Jurkat, Clone E6-1 (cell line): ENCODE measurements around the gene CCDC33.

Source experiments
- DNase-seq: peaks from one replicate; pipeline ENCODE4 v3.0.0-alpha.2; 2011; ENCODE audit warnings: low read depth, low spot score
- H3K4me3 ChIP-seq: 2 replicates; pipeline ENCODE4 v1.5.1; 2011; ENCODE audit warnings: mild to moderate bottlenecking, low read length, control low read depth, moderate library complexity

The CCDC33 gene

GRCh38 chr15:74270155-74270554 is 34.0 kb downstream of the CCDC33 start:
- no peak overlapping the region for H3K4me3 ChIP-seq

GRCh38 chr15:74270854-74271520 is 34.9 kb downstream of the CCDC33 start:
- no peak for DNase-seq
- H3K4me3 ChIP-seq, result no peak overlapping the region

More at GRCh38 chr15:74270155-74270554, 34.0 kb downstream of the CCDC33 start:
- no peak for DNase-seq

GRCh38 chr15:74272812-74273211 is 36.7 kb downstream of the CCDC33 start:
- H3K4me3 ChIP-seq, result no peak overlapping the region
- no peak for DNase-seq

- no peak overlapping the region for H3K4me3 ChIP-seq
- DNase-seq, result no peak
Observed at GRCh38 chr15:74274470-74275038, 38.4 kb downstream of the CCDC33 start.

- no peak overlapping the region for H3K4me3 ChIP-seq
- DNase-seq, result peak; percentile 62
Observed at GRCh38 chr15:74275957-74276356, 39.8 kb downstream of the CCDC33 start.

- DNase-seq, result no peak
- no peak overlapping the region for H3K4me3 ChIP-seq
Observed at GRCh38 chr15:74276560-74276959, 40.4 kb downstream of the CCDC33 start.

- H3K4me3 ChIP-seq, result no peak overlapping the region
- no peak for DNase-seq
Observed at GRCh38 chr15:74277242-74277810, 41.2 kb downstream of the CCDC33 start.

GRCh38 chr15:74278207-74278606 is 42.1 kb downstream of the CCDC33 start:
- H3K4me3 ChIP-seq, result no peak overlapping the region
- DNase-seq, result no peak

GRCh38 chr15:74281147-74282133 is 45.3 kb downstream of the CCDC33 start:
- no peak overlapping the region for H3K4me3 ChIP-seq
- no peak for DNase-seq

- DNase-seq, result no peak
- H3K4me3 ChIP-seq, result no peak overlapping the region
Observed at GRCh38 chr15:74283368-74283767, 47.2 kb downstream of the CCDC33 start.

GRCh38 chr15:74289671-74290070 is 53.5 kb downstream of the CCDC33 start:
- DNase-seq, result no peak
- H3K4me3 ChIP-seq, result no peak overlapping the region

- no peak overlapping the region for H3K4me3 ChIP-seq
- DNase-seq, result no peak
Observed at GRCh38 chr15:74290645-74291044, 54.5 kb downstream of the CCDC33 start.

- DNase-seq, result peak; percentile 78
- peak overlapping the region; percentile 20 for H3K4me3 ChIP-seq
Observed at GRCh38 chr15:74291101-74292071, 55.3 kb downstream of the CCDC33 start.

GRCh38 chr15:74293021-74293810 is 57.1 kb downstream of the CCDC33 start:
- H3K4me3 ChIP-seq, result no peak overlapping the region
- DNase-seq, result no peak

- DNase-seq, result no peak
Observed at GRCh38 chr15:74294010-74294409, 57.9 kb downstream of the CCDC33 start.

GRCh38 chr15:74295800-74296199 is 59.7 kb downstream of the CCDC33 start:
- no peak overlapping the region for H3K4me3 ChIP-seq
- no peak for DNase-seq

More at GRCh38 chr15:74294010-74294409, 57.9 kb downstream of the CCDC33 start:
- H3K4me3 ChIP-seq, result no peak overlapping the region

- no peak overlapping the region for H3K4me3 ChIP-seq
- DNase-seq, result no peak
Observed at GRCh38 chr15:74297887-74298286, 61.8 kb downstream of the CCDC33 start.
